GM12801 (cell line): ENCODE measurements around the gene GFOD1.

Experiments
- TF ChIP-seq, protein P1 (sequence below): IDR thresholded peaks from one replicate; pipeline ENCODE4 v1.5.1; 2011; ENCODE audit warnings: control low read depth; ENCODE audit not compliant: insufficient read length; ENCODE audit errors: extremely low read depth

The GFOD1 gene

DNA sequence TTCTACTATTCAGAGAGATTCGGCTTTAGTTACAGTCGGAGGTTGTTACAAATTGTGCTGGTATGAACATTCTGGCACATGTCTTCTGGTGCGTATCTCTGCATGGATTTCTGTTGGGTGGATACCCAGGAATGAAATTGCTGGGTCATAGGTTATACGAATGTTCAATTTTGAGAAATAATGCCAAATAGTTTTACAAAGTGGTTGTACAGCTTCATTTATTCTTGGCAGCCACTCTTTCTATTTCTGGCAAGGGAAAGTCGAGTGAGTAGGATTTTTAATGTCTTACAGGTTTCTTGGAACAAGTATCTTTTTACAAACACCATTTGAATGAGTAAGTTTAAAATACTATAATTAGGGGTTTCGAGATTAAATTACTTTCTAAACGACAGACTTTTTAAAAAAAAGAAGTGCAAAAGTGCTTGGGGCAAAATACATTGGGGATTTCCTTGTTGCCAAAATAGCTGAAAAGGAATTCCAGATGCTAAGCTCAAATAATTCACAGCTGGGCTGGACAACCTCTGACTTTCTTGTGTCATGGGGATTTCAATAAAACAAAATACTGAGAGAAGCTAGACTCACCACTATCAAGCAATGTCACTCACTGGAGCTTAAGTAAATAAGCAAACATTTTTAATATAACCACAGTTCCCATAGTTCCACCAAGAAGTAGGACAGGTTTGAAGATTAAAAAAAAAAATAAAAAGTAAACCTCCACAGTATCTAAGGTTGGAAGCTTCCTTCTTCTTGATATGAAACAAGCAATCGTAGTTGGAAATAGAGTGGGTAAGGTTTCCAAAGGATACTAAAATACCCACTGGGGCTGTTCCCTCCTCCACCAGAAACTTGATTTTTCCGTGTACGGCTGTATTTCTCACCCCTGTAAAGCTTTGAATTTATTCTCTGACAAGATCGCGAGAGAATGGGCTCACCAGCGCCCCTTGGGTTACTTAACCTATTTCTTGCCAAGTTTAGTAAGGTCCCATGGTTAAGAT lies 21.6 kb upstream of the GFOD1 start:
- TF ChIP-seq, protein P1, sequence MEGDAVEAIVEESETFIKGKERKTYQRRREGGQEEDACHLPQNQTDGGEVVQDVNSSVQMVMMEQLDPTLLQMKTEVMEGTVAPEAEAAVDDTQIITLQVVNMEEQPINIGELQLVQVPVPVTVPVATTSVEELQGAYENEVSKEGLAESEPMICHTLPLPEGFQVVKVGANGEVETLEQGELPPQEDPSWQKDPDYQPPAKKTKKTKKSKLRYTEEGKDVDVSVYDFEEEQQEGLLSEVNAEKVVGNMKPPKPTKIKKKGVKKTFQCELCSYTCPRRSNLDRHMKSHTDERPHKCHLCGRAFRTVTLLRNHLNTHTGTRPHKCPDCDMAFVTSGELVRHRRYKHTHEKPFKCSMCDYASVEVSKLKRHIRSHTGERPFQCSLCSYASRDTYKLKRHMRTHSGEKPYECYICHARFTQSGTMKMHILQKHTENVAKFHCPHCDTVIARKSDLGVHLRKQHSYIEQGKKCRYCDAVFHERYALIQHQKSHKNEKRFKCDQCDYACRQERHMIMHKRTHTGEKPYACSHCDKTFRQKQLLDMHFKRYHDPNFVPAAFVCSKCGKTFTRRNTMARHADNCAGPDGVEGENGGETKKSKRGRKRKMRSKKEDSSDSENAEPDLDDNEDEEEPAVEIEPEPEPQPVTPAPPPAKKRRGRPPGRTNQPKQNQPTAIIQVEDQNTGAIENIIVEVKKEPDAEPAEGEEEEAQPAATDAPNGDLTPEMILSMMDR, result no peak

DNA sequence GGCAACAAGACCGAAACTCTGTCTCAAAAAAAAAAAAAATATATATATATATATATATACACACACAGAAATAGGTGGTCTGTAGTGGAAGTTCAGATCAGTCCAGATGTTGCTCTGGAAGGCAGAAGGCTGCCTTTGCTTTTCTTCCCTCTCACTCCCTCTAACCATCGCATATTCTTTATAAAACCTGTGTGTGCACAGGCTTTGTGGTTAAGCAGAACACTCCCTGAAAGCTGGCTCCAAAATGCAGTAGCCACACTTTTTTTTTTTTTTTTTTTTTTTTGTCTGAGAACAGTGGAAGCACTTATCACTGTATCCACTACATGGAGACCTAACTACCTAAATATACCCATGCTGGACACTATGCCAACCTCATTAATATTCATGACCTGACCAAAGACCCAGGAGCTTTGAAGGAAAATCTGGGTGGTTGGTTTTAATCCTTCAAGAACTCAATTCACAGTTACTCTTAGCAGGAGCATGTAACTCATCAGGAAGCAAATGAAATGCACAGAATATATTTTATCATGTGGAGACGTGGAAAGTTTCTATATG lies 20.0 kb upstream of the GFOD1 start:
- TF ChIP-seq, protein P1, result no peak

DNA sequence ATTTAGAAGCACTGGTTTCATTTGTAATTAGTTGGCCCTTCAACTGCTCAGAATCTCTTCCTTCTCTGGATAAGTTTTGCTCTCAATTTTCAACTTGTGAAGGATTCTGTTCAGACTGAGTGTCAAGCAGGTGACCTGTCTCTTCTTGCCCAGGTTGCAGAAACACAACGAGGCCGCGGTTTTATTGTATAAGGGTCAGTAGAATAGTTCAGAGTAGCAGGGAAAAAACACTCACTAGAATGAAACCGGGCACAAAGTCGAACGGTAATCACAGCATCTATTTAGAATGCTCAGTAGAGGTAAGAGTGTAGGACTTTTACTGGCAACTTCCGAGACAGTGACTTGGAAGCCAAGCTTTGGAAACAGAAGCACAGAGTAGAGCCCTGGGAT lies 17.9 kb upstream of the GFOD1 start:
- TF ChIP-seq, protein P1, result no peak

DNA sequence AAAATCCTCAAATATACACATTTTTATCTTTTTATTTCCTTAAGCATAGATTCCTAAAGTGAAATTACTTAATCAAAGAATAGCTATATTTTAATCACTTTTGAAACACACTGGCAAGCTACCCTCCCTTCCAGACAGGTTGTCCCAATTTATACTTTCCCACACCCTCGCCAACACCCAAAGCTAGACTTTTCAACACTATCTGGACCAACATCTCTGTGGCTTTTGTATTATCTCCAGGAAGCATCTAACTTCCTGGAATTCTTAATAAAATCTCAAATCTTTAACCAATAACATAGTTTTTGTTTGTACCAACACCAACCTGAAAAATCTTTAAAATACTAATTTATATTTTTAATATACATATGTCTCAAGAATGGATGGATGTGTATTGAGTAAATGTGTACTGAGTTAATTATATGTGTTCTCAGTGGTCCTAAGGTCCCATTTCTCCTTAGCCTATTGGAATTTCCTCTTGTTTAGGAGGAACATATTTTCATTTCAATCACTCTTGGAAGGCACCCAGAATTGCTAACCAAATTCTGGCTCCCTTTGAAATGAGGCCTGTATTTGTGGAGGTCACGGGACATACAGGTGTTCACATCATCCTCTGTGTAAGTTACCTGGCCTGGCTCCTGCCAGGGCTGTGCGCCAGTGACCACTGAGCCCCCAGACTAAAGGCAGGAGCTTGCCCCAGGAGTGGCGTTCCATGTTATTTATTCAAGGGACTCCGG lies 17.4 kb upstream of the GFOD1 start:
- TF ChIP-seq, protein P1, result no peak

DNA sequence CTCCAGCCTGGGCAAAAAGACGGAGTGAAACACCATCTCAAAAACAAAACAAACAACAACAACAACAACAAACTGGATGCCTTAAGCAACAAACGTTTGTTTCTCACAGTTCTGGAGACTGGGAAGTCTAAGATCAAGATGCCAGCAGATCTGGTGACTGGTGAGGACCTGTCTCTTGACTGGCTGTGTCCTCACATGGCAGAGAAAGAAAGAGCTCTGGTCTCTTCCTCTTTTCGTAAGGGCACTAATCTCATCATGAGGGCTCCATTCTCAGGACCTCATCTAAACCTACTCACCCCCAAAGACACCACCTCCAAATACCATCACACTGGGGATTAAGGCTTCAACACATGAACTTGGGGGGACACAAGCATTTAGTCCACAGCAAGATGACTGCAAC lies 13.5 kb upstream of the GFOD1 start:
- TF ChIP-seq, protein P1, result no peak

DNA sequence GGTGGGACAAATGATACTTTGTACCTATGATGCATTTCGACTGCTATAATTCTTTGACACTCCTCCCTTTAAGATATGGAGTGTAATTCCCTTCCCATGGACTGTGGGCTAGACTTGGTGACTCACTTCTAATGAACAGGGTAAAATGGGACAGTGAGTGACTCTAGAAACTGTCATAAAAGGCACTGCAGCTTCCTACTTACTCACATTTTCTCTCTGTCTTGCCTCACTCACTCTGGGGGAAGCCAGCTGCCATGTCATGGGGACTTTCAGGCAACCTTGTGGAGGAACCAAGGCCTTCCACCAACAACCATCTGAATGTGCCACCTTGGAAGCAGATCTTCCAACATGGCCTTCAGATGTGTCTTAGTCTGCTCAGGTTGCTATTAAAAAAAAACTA lies 12.9 kb upstream of the GFOD1 start:
- TF ChIP-seq, protein P1, result no peak

DNA sequence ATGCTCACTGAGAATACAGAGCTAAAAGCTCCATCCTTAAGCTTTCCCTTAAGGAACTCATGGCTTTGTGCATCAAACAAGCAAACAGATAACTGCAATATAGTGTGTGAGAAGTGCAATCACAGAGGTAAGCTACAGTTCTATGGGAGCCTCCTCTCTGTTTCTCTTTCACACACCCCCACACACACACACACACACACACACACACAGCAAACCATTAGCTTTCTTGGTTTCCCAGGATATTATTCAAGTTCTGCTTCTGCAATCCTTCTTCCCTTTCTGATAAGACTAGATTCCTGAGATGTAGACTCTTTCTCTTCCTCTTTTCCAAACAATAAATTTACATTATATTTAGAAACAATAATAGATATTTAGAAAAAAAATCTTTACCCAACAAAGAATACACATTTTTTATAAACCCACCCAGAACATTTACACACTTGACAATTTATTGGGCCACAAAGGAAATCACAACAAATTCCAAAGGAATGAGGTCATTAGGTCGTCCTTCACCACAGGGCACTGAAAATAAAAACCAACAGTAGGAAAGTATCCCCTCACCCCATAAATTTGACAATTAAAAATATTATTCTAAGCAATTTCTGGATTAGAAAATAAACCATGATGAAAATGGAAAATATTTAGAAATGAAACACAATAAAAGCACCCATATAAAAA lies 9.3 kb upstream of the GFOD1 start:
- TF ChIP-seq, protein P1, result no peak
